ENCODE results near the gene KCNJ6. TPM values are rescaled to one million over a fixed set of nuclear protein-coding genes. Genes with fewer than 3 reads are reported as not detected.

The KCNJ6 gene
- polyA plus RNA-seq, 10 donors, result 0.99 to 3.1 (median 1.4) TPM

DNA sequence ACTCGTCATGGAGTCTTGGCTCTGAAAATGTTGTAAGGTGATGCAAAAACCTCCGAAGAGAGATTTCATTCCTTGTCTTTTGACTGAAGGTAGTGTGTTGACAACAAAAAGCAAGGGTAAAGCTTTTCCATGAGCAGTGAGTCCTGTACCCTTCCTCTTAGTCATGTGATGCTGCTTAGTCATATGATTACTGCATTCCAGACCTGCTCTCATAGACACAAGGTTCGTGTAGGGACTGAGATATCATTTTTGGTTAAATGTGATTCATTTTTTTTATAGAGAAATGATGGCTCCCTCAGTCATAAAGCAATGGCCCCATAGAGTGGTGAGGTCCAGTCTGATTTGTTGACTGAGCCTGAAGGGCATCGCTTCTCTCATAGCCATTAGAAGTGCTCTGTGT, 9.2 kb downstream of the KCNJ6 start:
- no peak for DNase-seq

DNA sequence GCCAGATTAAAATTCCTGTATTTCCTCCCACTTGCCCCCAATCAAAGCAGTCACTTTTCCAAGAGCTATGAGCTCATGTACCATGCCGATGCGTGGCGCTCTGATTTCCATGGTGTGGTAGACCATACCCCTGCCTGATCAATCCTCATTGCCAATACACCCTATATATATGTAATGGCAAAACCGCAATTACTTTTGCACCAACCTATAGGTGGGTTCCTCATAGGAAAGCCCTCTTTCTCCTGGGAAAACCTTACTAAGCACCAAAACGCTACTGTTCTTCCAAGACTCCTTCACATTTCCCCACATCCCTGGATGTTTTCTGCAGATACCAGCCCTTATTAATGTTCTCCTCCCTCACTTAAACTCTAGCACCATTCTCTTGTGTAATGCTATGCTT, 11.0 kb downstream of the KCNJ6 start:
- DNase-seq, result no peak

- DNase-seq, result peak in 2 of 3 donors; percentile 25 to 51
These were observed 11.4 kb downstream of the KCNJ6 start for GRCh38 chr21:37904856-37905255.

GRCh38 chr21:37903396-37903795, 12.9 kb downstream of the KCNJ6 start:
- DNase-seq, result no peak

DNA sequence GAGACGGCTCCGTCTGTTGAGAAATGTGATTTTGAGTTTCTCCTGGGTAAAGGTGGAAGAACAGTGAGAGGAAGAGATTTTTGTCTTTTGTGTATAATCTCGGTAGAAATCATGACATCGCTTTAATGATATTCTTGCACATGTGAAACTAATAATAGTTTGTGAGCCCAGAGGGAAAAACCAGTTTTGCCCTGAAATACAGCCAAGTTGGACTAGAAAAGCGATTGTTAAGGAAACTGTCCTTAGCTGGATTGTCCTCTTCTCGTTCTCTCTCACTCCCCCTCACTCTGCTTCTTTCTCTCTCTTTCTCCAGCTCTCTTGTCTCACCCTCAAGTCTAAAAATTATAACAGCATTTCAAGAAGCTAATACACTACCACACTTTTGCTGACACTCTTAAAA, 17.1 kb downstream of the KCNJ6 start:
- DNase-seq, result peak; percentile 19 to 61 (median 34)

GRCh38 chr21:37896788-37897187, 19.5 kb downstream of the KCNJ6 start:
- DNase-seq, result no peak

GRCh38 chr21:37891972-37892371, 24.3 kb downstream of the KCNJ6 start:
- no peak for DNase-seq

DNA sequence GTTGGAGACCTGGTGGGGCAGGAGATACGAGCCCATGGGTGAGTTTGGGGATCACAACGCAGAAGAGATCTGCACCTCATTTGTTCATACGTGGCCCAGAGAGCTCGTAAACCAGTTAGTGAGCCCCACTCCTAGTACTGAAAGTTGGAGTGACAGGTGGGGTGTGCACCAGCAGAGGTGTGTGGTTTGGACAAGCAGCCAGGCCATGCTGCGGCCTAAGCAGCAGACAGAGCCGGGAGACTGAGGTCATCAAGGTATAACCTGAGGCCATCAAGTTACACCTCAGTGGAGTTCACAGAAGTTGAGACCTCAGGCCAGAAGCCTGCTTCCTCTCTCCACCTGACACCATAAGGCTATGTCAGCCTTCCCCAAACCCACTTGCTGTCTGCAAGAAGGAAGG, 27.6 kb downstream of the KCNJ6 start:
- no peak for DNase-seq

DNA sequence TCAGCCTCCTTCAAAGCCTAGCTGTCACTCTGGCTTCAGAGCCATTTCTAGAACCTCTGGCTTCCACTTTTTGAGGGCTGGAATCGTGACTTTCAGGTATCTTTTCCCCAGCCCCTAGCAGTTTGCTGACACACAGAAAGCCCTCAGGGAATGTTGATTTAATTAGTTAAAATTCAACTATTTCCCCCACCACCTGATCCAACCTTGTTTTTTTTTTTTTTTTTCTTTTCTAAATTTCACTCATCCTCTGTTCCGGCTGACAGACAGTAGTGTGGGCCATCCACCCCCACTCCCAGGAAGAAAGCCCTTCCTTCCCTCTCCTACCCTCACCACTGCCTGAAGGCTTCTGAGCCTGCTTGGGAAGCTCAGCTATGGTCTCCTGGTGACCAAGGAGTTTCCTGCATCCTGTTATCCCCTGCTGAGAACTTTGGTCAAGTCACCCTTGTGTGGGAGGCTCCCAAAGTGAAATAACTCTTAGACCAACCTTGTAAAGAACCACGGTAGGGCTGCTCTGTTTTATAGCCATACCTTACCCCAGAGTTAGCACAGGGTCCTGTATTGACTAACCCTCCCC, 29.4 kb downstream of the KCNJ6 start:
- no peak for DNase-seq

GRCh38 chr21:37886120-37886519, 30.1 kb downstream of the KCNJ6 start:
- no peak for DNase-seq

DNA sequence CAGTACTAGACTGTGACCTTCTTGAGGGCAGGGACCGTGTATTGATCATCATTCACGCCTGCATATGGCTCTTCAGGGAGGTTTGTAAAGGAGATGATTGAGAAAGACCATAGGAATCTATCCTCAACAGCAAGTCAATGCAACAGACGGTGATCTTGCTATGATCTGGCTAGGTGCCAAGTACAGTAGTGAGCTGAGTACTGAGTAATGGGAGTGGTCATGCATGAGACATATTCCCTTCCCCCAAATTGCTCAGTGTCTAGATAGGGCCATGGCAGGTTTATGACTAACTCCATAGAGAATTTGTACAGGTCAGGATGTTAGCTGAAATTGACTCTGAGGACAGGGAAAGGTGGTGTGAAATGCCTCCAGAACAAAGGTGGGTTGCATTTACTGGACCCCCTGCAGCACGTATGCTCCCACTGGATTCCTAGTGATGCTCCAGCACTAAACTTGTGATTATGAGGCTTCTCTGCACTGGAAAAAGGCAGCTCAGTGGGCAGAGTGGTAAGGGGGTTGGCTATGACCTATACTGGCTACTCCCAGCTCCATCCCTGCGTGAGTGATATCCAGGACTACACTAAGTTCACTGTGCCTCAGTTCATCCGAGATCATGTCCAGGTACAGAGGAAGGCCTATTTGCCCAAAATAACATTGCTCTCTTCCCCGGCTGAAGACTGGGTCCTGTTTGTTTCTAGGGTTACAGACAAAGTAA, 37.2 kb downstream of the KCNJ6 start:
- peak in 1 of 3 donors; percentile 87 for DNase-seq

DNA sequence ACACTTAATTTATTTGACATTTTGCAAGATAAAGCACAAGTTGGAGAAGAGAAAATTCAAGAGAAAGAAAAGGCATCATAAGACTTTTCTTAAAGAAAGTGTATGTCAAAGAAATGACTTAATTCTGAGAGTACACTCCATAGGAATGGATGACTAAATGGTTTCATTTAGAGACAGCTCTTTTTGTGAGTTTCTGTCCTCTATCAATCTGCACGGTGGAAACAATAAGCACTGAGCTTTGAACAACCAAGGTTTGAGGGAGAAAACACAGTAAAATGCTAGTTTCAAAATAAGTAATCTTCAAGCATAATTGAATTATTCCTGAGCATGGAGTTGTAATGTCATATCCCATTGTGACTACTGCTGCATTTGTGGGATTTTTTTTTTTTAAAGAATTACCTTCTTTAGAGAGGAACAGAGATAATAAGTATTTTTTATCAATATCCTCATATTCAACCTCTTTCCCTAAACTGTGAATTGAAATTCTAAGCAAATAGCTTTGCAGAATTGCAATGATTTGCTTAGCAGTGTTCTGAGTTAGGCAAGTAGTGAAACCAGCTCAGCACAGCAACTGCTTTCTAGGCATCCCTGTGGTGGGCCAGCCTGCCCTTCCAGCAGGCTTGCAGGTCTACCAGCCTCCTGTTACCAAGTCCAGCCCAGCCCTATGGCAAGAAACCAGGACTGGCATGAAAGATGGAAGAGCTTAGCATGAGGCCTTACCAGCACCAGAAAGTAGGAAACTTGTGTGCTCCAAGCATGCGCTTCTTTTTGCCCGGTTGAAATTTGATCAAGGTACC, 38.2 kb downstream of the KCNJ6 start:
- no peak for DNase-seq

- no peak for DNase-seq
These were observed 39.1 kb downstream of the KCNJ6 start for GRCh38 chr21:37877171-37877570.

GRCh38 chr21:37876561-37876960, 39.7 kb downstream of the KCNJ6 start:
- DNase-seq, result no peak

- DNase-seq, result no peak
These were observed 41.1 kb downstream of the KCNJ6 start for GRCh38 chr21:37874904-37875780.

GRCh38 chr21:37874481-37874880, 41.8 kb downstream of the KCNJ6 start:
- no peak for DNase-seq

- no peak for DNase-seq
These were observed 42.6 kb downstream of the KCNJ6 start for GRCh38 chr21:37873655-37874054.

GRCh38 chr21:37871121-37871862, 45.0 kb downstream of the KCNJ6 start:
- DNase-seq, result peak in 1 of 3 donors; percentile 61

- no peak for DNase-seq
These were observed 46.0 kb downstream of the KCNJ6 start for GRCh38 chr21:37870221-37870620.

- DNase-seq, result peak in 1 of 3 donors; percentile 17
These were observed 46.6 kb downstream of the KCNJ6 start for GRCh38 chr21:37869661-37870060.
